ENCODE measurements around the gene S100PBP. TPM values are rescaled to one million over a fixed set of nuclear protein-coding genes. Genes with fewer than 3 reads are reported as not detected.
A peak's percentile ranks its signal among the peaks of the same experiment; 100 is the strongest.

S100PBP gene
- total and polyA plus RNA-seq, 2 of the 13 experiments (the other 11 are each of a cell fraction or from before 2014, with no cell fraction given) = 20.4 to 26.1 TPM

DNA sequence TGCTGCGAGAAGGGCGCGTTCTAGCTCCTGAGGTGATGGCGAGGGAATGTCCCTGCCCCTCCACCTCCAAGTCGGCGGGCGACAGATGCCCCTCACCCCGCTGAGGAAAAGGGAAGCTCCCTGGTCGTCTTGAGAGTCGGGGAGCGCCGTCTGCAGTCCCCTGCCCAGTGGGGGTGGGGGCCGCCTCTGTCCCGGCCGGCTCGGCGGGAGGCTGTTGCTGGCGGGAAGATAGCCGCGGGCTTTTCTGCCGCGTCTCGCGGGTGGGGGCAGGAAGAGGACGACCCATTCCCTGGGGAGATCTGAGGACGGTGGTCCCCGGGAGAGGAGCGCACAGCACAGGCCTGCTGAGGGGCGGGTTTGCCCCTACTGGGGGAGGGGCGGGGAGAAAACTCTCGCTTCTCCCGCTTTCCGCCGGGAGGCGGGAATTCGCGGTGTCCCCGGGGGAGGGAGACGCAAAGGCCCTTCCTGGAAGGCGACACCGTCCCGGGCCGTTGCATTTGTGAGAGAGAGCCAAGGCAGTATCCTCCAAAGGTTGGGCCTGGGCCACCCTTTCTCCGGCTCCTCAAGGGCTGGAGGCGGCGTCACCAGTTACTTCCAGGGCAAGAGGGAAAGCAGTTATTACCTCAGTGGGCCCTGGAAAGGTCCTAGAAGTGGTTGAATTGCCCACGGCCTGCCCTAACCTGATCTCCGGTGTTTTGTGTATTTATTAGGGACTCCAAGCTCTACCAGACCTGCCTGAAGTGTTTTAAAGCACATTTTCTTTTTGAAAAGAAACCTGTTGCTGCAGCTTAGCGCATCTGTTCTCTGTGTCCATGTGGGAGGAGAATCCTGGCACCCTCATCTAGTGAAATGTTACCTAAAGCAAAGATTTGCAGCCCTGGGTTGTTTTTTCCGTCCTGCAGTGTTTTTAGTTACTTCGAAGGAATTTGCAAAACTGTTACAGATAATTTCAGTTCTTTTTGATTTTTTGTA, 648 bp downstream of the S100PBP start (continued):
- TF ChIP-seq, protein P1, sequence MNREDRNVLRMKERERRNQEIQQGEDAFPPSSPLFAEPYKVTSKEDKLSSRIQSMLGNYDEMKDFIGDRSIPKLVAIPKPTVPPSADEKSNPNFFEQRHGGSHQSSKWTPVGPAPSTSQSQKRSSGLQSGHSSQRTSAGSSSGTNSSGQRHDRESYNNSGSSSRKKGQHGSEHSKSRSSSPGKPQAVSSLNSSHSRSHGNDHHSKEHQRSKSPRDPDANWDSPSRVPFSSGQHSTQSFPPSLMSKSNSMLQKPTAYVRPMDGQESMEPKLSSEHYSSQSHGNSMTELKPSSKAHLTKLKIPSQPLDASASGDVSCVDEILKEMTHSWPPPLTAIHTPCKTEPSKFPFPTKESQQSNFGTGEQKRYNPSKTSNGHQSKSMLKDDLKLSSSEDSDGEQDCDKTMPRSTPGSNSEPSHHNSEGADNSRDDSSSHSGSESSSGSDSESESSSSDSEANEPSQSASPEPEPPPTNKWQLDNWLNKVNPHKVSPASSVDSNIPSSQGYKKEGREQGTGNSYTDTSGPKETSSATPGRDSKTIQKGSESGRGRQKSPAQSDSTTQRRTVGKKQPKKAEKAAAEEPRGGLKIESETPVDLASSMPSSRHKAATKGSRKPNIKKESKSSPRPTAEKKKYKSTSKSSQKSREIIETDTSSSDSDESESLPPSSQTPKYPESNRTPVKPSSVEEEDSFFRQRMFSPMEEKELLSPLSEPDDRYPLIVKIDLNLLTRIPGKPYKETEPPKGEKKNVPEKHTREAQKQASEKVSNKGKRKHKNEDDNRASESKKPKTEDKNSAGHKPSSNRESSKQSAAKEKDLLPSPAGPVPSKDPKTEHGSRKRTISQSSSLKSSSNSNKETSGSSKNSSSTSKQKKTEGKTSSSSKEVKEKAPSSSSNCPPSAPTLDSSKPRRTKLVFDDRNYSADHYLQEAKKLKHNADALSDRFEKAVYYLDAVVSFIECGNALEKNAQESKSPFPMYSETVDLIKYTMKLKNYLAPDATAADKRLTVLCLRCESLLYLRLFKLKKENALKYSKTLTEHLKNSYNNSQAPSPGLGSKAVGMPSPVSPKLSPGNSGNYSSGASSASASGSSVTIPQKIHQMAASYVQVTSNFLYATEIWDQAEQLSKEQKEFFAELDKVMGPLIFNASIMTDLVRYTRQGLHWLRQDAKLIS (CRISPR knock-in tag; IDR thresholded peaks at IDR 0.05) = no peak
- TF ChIP-seq, protein P2, sequence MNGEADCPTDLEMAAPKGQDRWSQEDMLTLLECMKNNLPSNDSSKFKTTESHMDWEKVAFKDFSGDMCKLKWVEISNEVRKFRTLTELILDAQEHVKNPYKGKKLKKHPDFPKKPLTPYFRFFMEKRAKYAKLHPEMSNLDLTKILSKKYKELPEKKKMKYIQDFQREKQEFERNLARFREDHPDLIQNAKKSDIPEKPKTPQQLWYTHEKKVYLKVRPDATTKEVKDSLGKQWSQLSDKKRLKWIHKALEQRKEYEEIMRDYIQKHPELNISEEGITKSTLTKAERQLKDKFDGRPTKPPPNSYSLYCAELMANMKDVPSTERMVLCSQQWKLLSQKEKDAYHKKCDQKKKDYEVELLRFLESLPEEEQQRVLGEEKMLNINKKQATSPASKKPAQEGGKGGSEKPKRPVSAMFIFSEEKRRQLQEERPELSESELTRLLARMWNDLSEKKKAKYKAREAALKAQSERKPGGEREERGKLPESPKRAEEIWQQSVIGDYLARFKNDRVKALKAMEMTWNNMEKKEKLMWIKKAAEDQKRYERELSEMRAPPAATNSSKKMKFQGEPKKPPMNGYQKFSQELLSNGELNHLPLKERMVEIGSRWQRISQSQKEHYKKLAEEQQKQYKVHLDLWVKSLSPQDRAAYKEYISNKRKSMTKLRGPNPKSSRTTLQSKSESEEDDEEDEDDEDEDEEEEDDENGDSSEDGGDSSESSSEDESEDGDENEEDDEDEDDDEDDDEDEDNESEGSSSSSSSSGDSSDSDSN (CRISPR knock-in tag; IDR thresholded peaks at IDR 0.05) = peak; percentile 40; the same call in 1 of the 2 replicates
- TF ChIP-seq NCOA2 (CRISPR knock-in tag; IDR thresholded peaks at IDR 0.05) (no peak), RORA (CRISPR knock-in tag; IDR thresholded peaks at IDR 0.05) (no peak), ZNF230 (CRISPR knock-in tag; IDR thresholded peaks at IDR 0.05) (no peak; the same call in 1 of the 2 replicates), NCOR1 (IDR thresholded peaks at IDR 0.05; ENCODE audit: borderline replicate concordance, low read length) (no peak), SKI (IDR thresholded peaks at IDR 0.05; ENCODE audit: partially characterized antibody) (no peak), DPF2 (CRISPR knock-in tag; IDR thresholded peaks at IDR 0.05; ENCODE audit: borderline replicate concordance, low read depth) (no peak), CCAR2 (optimal IDR thresholded peaks at IDR 0.05; ENCODE audit: low read depth, low read length) (no peak), PTBP1 (IDR thresholded peaks at IDR 0.05; ENCODE audit: low read depth, low read length, poor library complexity, severe bottlenecking) (no peak), EZH2 (conservative IDR thresholded peaks at IDR 0.05; ENCODE audit: low read depth, low read length) (no peak)
- TF ChIP-seq, protein P3, sequence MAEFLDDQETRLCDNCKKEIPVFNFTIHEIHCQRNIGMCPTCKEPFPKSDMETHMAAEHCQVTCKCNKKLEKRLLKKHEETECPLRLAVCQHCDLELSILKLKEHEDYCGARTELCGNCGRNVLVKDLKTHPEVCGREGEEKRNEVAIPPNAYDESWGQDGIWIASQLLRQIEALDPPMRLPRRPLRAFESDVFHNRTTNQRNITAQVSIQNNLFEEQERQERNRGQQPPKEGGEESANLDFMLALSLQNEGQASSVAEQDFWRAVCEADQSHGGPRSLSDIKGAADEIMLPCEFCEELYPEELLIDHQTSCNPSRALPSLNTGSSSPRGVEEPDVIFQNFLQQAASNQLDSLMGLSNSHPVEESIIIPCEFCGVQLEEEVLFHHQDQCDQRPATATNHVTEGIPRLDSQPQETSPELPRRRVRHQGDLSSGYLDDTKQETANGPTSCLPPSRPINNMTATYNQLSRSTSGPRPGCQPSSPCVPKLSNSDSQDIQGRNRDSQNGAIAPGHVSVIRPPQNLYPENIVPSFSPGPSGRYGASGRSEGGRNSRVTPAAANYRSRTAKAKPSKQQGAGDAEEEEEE (CRISPR knock-in tag; IDR thresholded peaks at IDR 0.05; ENCODE audit: borderline replicate concordance) = no peak
- TF ChIP-seq, protein P4, sequence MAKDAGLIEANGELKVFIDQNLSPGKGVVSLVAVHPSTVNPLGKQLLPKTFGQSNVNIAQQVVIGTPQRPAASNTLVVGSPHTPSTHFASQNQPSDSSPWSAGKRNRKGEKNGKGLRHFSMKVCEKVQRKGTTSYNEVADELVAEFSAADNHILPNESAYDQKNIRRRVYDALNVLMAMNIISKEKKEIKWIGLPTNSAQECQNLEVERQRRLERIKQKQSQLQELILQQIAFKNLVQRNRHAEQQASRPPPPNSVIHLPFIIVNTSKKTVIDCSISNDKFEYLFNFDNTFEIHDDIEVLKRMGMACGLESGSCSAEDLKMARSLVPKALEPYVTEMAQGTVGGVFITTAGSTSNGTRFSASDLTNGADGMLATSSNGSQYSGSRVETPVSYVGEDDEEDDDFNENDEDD (CRISPR knock-in tag; IDR thresholded peaks at IDR 0.05; ENCODE audit: borderline replicate concordance) = peak; percentile 78; the same call in 1 of the 2 replicates
- TF ChIP-seq, protein P5, sequence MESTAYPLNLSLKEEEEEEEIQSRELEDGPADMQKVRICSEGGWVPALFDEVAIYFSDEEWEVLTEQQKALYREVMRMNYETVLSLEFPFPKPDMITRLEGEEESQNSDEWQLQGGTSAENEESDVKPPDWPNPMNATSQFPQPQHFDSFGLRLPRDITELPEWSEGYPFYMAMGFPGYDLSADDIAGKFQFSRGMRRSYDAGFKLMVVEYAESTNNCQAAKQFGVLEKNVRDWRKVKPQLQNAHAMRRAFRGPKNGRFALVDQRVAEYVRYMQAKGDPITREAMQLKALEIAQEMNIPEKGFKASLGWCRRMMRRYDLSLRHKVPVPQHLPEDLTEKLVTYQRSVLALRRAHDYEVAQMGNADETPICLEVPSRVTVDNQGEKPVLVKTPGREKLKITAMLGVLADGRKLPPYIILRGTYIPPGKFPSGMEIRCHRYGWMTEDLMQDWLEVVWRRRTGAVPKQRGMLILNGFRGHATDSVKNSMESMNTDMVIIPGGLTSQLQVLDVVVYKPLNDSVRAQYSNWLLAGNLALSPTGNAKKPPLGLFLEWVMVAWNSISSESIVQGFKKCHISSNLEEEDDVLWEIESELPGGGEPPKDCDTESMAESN (CRISPR knock-in tag; conservative IDR thresholded peaks at IDR 0.05) = no peak
